ENCODE data around the gene OR2A7. TPM values are rescaled to one million over a fixed set of nuclear protein-coding genes. Genes with fewer than 3 reads are reported as not detected.
"Not testable (repeated sequence)": the region's sequence is repeated elsewhere in the genome, so short reads cannot be mapped to it uniquely, and the experiment has no call there.

The OR2A7 gene
- polyA plus RNA-seq, 1 donor: 9.4 TPM

- DNase-seq: no peak
Observed at GRCh38 chr7:144256112-144256511, 8.5 kb downstream of the OR2A7 start.

DNA sequence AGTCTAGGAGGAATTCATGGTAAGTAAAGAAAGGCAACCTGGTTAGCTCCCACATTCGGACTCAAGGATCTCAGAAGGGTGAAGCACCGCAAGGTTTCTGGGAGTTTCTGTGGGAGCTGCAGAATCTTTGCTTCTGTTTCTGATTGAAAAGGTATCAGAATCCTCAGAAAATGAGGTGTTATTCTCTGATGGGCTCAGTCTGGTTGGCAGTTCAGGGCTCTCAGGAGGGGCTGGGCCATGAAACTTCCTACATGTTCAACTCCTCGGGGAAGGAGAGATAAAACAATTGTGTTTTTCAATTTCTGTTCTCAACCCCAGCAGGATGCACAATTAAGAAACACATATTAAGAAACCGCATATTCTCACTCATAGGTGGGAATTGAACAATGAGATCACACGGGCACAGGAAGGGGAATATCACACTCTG is 9.1 kb downstream of the OR2A7 start:
- no peak for DNase-seq

DNA sequence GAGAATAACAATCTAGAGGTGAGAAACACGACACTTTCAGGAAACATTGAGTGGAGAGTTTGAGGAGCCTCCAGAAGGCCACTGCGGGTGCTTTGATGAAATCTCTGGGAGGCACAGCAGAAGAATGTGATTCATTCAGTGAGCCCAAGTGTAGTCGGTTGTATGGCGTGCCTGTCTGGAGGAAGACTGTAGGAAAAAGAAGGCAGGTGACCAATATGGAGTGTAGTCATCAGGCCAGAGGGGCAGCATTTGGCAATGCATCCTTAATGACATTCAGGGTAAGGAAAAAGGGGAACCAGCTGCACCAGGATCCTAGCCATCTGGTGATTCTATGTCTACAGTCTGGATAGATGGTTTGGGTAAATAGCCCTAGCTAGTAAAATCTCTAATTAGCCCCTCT is 12.3 kb downstream of the OR2A7 start:
- DNase-seq: not testable (repeated sequence)

DNA sequence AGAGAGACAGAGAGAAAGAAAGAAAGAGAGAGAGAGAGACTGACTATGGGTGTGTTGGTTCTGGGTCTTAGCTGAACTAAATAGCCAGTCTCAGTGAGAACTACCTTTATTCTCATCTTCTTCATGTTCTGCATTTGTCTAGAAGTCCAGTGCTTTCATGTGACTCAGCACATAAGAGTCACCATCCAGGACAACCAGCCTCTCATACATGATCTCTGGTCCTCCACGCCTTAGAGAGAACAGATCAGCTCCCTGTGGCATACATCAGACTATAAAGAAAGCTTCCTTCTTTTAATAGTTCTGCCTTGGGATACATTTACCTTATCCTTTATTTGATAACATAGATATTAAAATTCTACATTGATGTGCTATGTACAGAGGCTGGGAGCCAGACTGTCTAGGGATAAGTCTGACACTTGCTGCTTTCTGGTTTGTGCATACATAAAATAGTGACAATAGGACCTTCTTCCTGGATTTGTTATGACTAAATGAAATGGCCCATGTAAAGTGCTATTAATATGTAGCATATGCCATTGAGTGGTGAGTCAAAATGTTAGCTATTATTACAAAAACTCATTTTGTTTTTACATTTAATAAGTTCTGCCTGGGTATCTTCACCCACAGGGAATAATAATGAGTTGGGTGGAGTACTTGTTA is 16.8 kb downstream of the OR2A7 start:
- DNase-seq: not testable (repeated sequence)

GRCh38 chr7:144246967-144247366 is 17.6 kb downstream of the OR2A7 start:
- not testable (repeated sequence) for DNase-seq

DNA sequence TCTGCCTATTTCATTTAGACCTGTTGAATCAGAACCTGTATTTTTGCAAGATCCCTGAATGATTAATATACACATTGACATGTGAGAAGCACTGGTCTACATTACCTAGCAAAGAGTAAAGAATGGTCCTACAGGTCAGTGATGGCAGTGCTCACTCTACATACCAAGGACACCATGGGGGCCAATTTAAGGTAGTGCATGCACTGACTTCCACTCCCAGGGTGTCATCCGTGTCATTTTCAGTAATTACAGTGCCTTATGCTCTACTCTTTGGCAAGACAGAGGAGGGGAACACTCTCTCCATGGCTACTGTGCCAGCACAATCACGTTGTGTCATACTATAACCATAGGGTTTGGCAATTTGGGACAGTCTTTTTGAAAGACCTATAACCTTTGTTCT is 19.2 kb downstream of the OR2A7 start:
- not testable (repeated sequence) for DNase-seq

DNA sequence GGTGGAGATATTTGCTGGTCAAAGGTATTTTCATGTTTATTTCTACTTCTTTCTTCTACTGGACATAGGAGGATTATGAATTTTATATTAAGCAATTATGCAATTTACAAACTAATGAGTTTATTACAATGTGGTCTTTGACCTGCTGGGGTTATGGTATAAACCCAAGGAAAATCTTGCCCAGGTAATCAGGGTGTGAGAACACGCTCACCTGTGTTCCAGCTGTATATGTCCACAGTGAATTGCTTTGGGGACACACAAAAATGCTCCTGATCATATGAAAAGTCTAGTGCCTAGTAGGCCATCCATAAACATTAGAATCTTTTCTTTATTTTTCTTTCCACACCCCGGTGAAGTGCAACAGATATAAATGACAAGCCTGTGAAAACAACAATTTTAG is 25.2 kb downstream of the OR2A7 start, which contains the start of gene OR2A42:
Gene OR2A42 (minus strand): TSS at position 241 of the 400 bp plus-strand sequence. CDS start 6,762 bp downstream, outside the sequence.
- not testable (repeated sequence) for DNase-seq

- not testable (repeated sequence) for DNase-seq
Observed at GRCh38 chr7:144238530-144239082, 26.0 kb downstream of the OR2A7 start.

GRCh38 chr7:144233039-144233438 is 31.6 kb downstream of the OR2A7 start:
- not testable (repeated sequence) for DNase-seq

DNA sequence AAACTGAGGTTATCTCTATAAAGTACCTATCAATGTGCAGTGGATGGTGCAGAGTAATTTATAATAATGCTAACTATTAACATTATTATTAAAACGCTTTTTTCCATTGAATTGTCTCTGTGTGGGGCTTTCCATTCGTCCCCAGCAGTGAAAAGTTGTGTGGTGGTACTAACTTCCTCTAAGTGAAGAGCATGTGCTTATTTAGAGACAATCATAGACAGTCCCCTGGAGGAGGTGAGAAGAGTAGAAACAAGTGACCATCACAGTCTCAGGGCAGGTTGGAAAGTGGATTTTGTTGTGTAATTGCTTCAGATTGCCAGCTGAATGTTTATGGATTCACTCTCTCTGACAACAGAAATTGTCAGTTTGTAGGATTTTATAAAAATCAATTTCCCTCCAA is 33.6 kb downstream of the OR2A7 start:
- not testable (repeated sequence) for DNase-seq

DNA sequence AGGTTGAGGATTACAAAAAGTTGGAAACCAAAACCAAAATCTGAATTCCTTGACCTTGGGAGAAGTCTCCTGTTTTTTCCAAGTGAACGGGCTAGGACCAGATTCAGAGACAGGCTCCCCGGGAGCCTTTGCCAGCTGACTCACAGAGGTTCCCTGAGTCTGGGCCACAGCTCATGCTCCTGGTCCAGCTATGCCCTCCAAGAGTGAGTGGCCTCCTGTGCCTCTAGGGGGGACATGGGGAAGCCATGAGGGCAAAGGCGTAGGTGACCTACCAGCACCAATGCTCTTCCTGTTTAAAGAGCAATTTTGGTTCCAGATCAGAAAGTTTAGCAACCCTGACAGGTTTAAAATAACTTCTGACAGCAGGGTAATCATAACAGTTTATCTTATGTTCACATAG is 35.8 kb downstream of the OR2A7 start:
- not testable (repeated sequence) for DNase-seq

GRCh38 chr7:144226866-144227265 is 37.7 kb downstream of the OR2A7 start:
- not testable (repeated sequence) for DNase-seq

DNA sequence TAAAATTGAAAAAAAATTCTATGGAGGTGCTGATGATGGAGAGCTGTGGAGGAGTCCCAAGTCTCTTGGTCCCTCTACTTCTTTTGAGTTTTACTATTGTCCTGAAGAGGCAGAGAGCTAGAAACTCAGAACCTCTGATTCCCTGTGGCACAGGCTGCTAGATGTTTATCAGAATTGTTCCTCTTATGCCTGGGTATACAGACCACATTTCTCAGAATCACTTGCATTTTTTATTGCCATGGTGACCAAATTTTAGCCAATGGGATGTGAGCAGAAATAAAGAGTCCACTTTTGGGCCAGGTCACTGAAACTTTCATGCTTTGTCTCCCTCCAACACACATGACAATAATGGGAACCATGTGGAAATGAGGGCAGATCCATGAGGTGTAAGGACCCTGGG is 40.9 kb downstream of the OR2A7 start:
- DNase-seq: not testable (repeated sequence)

GRCh38 chr7:144220531-144220930 is 44.1 kb downstream of the OR2A7 start:
- not testable (repeated sequence) for DNase-seq

GRCh38 chr7:144219149-144219548 is 45.4 kb downstream of the OR2A7 start:
- DNase-seq: not testable (repeated sequence)

DNA sequence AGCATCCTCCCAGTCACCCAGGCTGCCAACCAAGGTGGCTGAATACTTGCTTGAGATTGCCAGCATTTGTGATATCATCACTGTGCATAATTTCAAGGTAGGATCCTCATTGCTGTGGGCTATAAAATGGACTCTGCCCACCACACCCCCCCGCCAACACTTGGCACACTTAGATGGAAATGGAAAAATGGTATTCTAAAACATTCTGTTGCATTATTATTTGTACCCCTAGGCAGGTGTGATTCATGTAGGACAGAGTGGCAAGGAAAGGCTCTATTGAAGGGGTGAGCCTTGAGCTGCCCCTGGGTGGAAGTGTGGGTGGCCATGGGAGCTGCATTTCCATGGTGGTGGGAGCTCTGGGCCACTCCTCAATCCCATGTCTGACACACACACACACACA is 46.0 kb downstream of the OR2A7 start:
- not testable (repeated sequence) for DNase-seq

DNA sequence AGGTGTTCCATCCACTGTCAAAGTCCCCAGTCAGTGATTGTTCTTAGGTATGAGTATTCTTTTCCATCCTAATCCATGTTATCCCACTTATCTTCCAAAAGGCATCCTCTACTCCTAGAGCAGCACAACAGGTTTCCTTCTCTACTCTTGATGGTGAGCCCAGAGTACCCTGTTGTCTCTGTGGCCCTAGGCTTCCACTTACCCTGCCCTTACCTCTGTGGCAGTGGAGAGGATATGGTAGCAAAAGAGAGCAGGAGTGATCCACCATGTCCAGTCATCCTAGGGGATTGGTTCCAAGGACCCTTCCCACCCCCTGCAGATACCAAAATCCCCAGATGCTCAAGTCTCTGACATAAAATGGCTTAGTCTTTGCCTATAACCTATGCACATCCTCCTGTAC is 47.4 kb downstream of the OR2A7 start:
- DNase-seq: not testable (repeated sequence)

Other genes starting within 250 kb of the OR2A7 start
- 0.18 TPM for gene OR2A5, start 215.8 kb downstream of the OR2A7 start, polyA plus RNA-seq (ENCODE audit: insufficient read length)
- 0.22 TPM for gene OR2A25, start 195.0 kb downstream of the OR2A7 start, polyA plus RNA-seq (ENCODE audit: insufficient read length)
- 0.05 TPM for gene OR2A12, start 178.5 kb downstream of the OR2A7 start, polyA plus RNA-seq (ENCODE audit: insufficient read length)
- not detected for gene OR2A2, start 155.2 kb downstream of the OR2A7 start, polyA plus RNA-seq (ENCODE audit: insufficient read length)
- not detected for gene OR2A14, start 141.6 kb downstream of the OR2A7 start, polyA plus RNA-seq (ENCODE audit: insufficient read length)
- gene CTAGE4, start 81.3 kb downstream of the OR2A7 start, polyA plus RNA-seq (ENCODE audit: insufficient read length): 1.0 TPM
- gene ARHGEF35, start 69.0 kb downstream of the OR2A7 start, polyA plus RNA-seq (ENCODE audit: insufficient read length): 24.0 TPM
- gene OR2A42, start 25.2 kb downstream of the OR2A7 start, polyA plus RNA-seq (ENCODE audit: insufficient read length): 1.8 TPM
- 12.3 TPM for gene CTAGE8, start 4.5 kb upstream of the OR2A7 start, polyA plus RNA-seq (ENCODE audit: insufficient read length)
- gene OR2A1, start 47.6 kb upstream of the OR2A7 start, polyA plus RNA-seq (ENCODE audit: insufficient read length): 1.2 TPM
- gene ARHGEF5, start 90.6 kb upstream of the OR2A7 start, polyA plus RNA-seq (ENCODE audit: insufficient read length): 18.8 TPM
- not detected for gene NOBOX, start 138.9 kb upstream of the OR2A7 start, polyA plus RNA-seq (ENCODE audit: insufficient read length)

Measured in left kidney (tissue), 2 donors.